B cell (primary cell): ENCODE data around the gene PTH2R. TPM values are rescaled to one million over a fixed set of nuclear protein-coding genes. Genes with fewer than 3 reads are reported as not detected.
"Not testable (repeated sequence)": the region's sequence is repeated elsewhere in the genome, so short reads cannot be mapped to it uniquely, and the experiment has no call there.

ENCODE experiments used
- ATAC-seq: fragments of 200-7000 bp; cut with Tn5 transposase; one replicate; pipeline ENCODE4 v1.10.0; 2021; ENCODE audit warnings: low read depth, mild to moderate bottlenecking, moderate number of reproducible peaks, moderate library complexity
- CTCF ChIA-PET: fragments of 350-600 bp; sonication (Branson Sonifier 250); formaldehyde crosslinking; loops from one replicate; lab custom pipeline; 2021; ENCODE audit warnings: antibody characterized with exemption, inconsistent platforms; lab: Charles Lee
- POLR2A ChIA-PET: fragments of 350-600 bp; sonication (Branson Sonifier 250); formaldehyde crosslinking; loops from one replicate; lab custom pipeline; 2021; ENCODE audit warnings: antibody characterized with exemption; lab: Charles Lee
- DNase-seq: peaks from one replicate; pipeline ENCODE4 v3.0.0; 2013
- H2AFZ ChIP-seq: 2 replicates; pipeline ENCODE4 v1.6.1; 2012; ENCODE audit warnings: mild to moderate bottlenecking, low read depth, low read length; ENCODE audit not compliant: insufficient read depth, poor library complexity, severe bottlenecking
- H3K27ac ChIP-seq, 2 donors: 1 replicate in 1 of 2; 2 replicates in 1 of 2; pipeline ENCODE4 v1.5.1; 2012 to 2013; ENCODE audit warnings: low read length in 2 of 2, mild to moderate bottlenecking in 2 of 2, moderate library complexity in 1 of 2
- H3K27me3 ChIP-seq, 4 experiments: fragments of 200-600 bp in 1 of 4; sonication (generic) in 1 of 4; replicated peaks in 1 of 4; 1 replicate in 2 of 4; 2 replicates in 2 of 4; pipeline versions ENCODE4 v1.6.1 to v1.7.0; 2013 to 2016; ENCODE audit warnings: low read length in 3 of 4, mild to moderate bottlenecking in 2 of 4, mixed read lengths in 1 of 4, moderate library complexity in 1 of 4; ENCODE audit not compliant: insufficient read depth in 4 of 4, control insufficient read depth in 3 of 4; ENCODE audit errors: control extremely low read depth in 1 of 4
- H3K36me3 ChIP-seq, 2 experiments: replicated peaks in 1 of 2; 1 replicate in 1 of 2; 2 replicates in 1 of 2; pipeline versions ENCODE4 v1.6.1 to v1.7.1; 2013; ENCODE audit warnings: low read length in 1 of 2; ENCODE audit not compliant: insufficient read depth in 2 of 2, control insufficient read depth in 1 of 2; ENCODE audit errors: control extremely low read depth in 1 of 2, extremely low read depth in 1 of 2
- H3K4me1 ChIP-seq, 2 donors: fragments of 200-600 bp in 1 of 2; sonication (generic) in 1 of 2; 1 replicate in 1 of 2; 2 replicates in 1 of 2; pipeline versions ENCODE4 v1.5.1 to v1.6.1; 2013 to 2017; ENCODE audit warnings: low read length in 2 of 2; ENCODE audit not compliant: control insufficient read depth in 2 of 2, insufficient read depth in 2 of 2
- H3K4me2 ChIP-seq: replicated peaks from 2 replicates; pipeline ENCODE3; 2012; ENCODE audit warnings: mild to moderate bottlenecking, low read depth, low read length; ENCODE audit not compliant: poor library complexity, severe bottlenecking
- H3K4me3 ChIP-seq, 5 experiments: fragments of 200-600 bp in 1 of 5; sonication (generic) in 1 of 5; 1 replicate in 3 of 5; 2 replicates in 2 of 5; pipeline versions ENCODE4 v1.5.1 to v1.7.0; 2011 to 2016; ENCODE audit warnings: low read length in 4 of 5, mild to moderate bottlenecking in 4 of 5, low read depth in 2 of 5, control low read depth in 1 of 5, moderate library complexity in 1 of 5; ENCODE audit not compliant: insufficient read depth in 1 of 5; ENCODE audit errors: control extremely low read depth in 1 of 5, extremely low read depth in 1 of 5
- H3K79me2 ChIP-seq: fragments of 200-600 bp; sonication (generic); one replicate; pipeline ENCODE4 v1.6.0; 2016; ENCODE audit warnings: low read length; ENCODE audit not compliant: control insufficient read depth, insufficient read depth
- H3K9ac ChIP-seq: fragments of 200-600 bp; sonication (generic); 2 replicates; pipeline ENCODE4 v1.6.1; 2017; ENCODE audit warnings: mild to moderate bottlenecking, low read length, moderate library complexity
- H3K9me3 ChIP-seq, 3 donors: one replicate each; pipeline versions ENCODE4 v1.6.1 to v1.7.1; 2013; ENCODE audit warnings: low read length in 2 of 3; ENCODE audit not compliant: control insufficient read depth in 2 of 3, insufficient read depth in 1 of 3; ENCODE audit errors: control extremely low read depth in 1 of 3
- H4K20me1 ChIP-seq: 2 replicates; pipeline ENCODE4 v1.6.0; 2012; ENCODE audit warnings: mild to moderate bottlenecking, low read length; ENCODE audit not compliant: insufficient read depth, control insufficient read depth, poor library complexity, severe bottlenecking
- H3K27ac Mint-ChIP-seq: one replicate; pipeline ENCODE4 v1.8.0; 2021; ENCODE audit warnings: mixed read lengths
- H3K27me3 Mint-ChIP-seq: one replicate; pipeline ENCODE4 v1.8.0; 2021; ENCODE audit warnings: mixed read lengths
- H3K4me1 Mint-ChIP-seq: one replicate; pipeline ENCODE4 v1.8.0; 2021; ENCODE audit warnings: mixed read lengths
- H3K4me3 Mint-ChIP-seq: one replicate; pipeline ENCODE4 v1.8.0; 2021; ENCODE audit warnings: mixed read lengths
- H3K9me3 Mint-ChIP-seq: one replicate; pipeline ENCODE4 v1.8.0; 2022; ENCODE audit warnings: mixed read lengths; ENCODE audit not compliant: insufficient read depth
- CTCF ChIP-seq: fragments of 200-600 bp; IDR thresholded peaks from one replicate; pipeline ENCODE4 v1.8.0; 2022; ENCODE audit warnings: antibody characterized with exemption, mild to moderate bottlenecking
- EZH2 ChIP-seq: IDR thresholded peaks from 2 replicates; pipeline ENCODE4 v1.6.1; 2012; ENCODE audit warnings: borderline replicate concordance, low read depth, mild to moderate bottlenecking, moderate library complexity, low read length; ENCODE audit not compliant: insufficient read depth, poor library complexity, severe bottlenecking
- WGBS: methylation state at CpG from one replicate; pipeline ENCODE4 v1.1.5; 2013; ENCODE audit warnings: missing lambda C conversion rate; ENCODE audit not compliant: insufficient coverage; 5-methylcytosine and 5-hydroxymethylcytosine counted together
- intact Hi-C: fragments of 100-400 bp; cut with micrococcal nuclease; formaldehyde crosslinking; loops from one replicate; pipeline ENCODE4 v1.10.0; 2022
- polyA plus RNA-seq: library from polyadenylated mRNA; depleted of rRNA; stranded (reverse); fragments of >200 nt; gene quantifications from 2 replicates; pipeline ENCODE4 v1.2.3, GENCODE V29; 2012
- total RNA-seq, 2 donors: library from RNA; stranded (reverse); fragments of 120-200 nt in 1 of 2; gene quantifications; 1 replicate in 1 of 2; 2 replicates in 1 of 2; pipeline versions ENCODE4 v1.2.3 to v1.2.4, GENCODE V29; 2013 to 2022

The PTH2R gene
- total and polyA plus RNA-seq, 2 donors (not counting 1 experiment from before 2014, with no cell fraction given): 0.34 to 0.84 TPM

- intact Hi-C loops: no loop called here
- WGBS: 88% methylated on average over 7 of the region's 7 CpGs
- CTCF ChIA-PET: no interaction called here
- POLR2A ChIA-PET: no interaction called here
- Histone ChIP-seq H3K36me3 (no peaks in the 10 kb centered on the region), H3K9me3 (no peaks in the 10 kb centered on the region), H3K4me3 (no peak overlapping the region), H3K9ac (no peak overlapping the region), H3K27ac (no peak overlapping the region), H2AFZ (no peak overlapping the region), H3K27me3 (no peaks in the 10 kb centered on the region), H3K4me1 (no peaks in the 10 kb centered on the region), H3K4me2 (no peak overlapping the region), H4K20me1 (no peaks in the 10 kb centered on the region), H3K79me2 (no peaks in the 10 kb centered on the region)
- Mint-ChIP-seq H3K27ac (no peak overlapping the region), H3K4me3 (no peak overlapping the region), H3K4me1 (no peaks in the 10 kb centered on the region), H3K27me3 (no peaks in the 10 kb centered on the region), H3K9me3 (no peaks in the 10 kb centered on the region)
- no peak for TF ChIP-seq EZH2
- TF ChIP-seq CTCF: no peak
- DNase-seq (no peak), ATAC-seq (no peak)
These were observed 94.6 kb downstream of the PTH2R start for GRCh38 chr2:208501206-208501605.

DNA sequence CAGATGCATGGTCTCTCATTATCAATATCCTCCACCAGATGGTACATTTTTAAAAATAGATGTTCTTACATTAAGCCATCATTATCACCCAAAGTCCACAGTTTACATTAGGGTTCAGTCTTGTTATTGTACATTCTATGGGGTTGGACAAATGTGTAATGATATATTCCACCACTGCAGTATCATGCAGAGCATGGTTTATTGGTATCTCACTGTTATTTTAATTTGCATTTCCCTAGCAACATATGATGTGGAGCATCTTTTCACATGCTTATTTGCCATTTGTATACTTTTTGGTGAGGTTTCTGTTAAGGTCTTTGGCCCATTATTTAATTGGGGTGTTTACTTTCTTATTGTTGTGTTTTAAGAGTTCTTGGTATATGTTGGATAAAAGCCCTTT lies 95.7 kb downstream of the PTH2R start:
- Histone ChIP-seq H3K4me1 (no peaks in the 10 kb centered on the region), H3K4me3 (no peak overlapping the region), H3K27me3 (no peaks in the 10 kb centered on the region), H3K79me2 (no peaks in the 10 kb centered on the region), H3K9ac (no peak overlapping the region), H4K20me1 (no peaks in the 10 kb centered on the region), H3K4me2 (no peak overlapping the region), H3K27ac (no peak overlapping the region), H3K36me3 (no peaks in the 10 kb centered on the region), H2AFZ (no peak overlapping the region), H3K9me3 (no peaks in the 10 kb centered on the region)
- no peak overlapping the region for H3K27ac Mint-ChIP-seq
- TF ChIP-seq CTCF (no peak), EZH2 (no peak)
- H3K9me3 Mint-ChIP-seq: no peaks in the 10 kb centered on the region
- H3K4me1 Mint-ChIP-seq: no peaks in the 10 kb centered on the region
- POLR2A ChIA-PET: no interaction called here
- no peak for DNase-seq
- CTCF ChIA-PET: no interaction called here
- intact Hi-C loops: no loop called here
- no peaks in the 10 kb centered on the region for H3K27me3 Mint-ChIP-seq
- no peak overlapping the region for H3K4me3 Mint-ChIP-seq
- ATAC-seq: no peak

- H3K4me3 ChIP-seq, ATAC-seq, H3K27me3 Mint-ChIP-seq, H4K20me1 ChIP-seq, H3K27ac Mint-ChIP-seq, intact Hi-C loops, H3K79me2 ChIP-seq, POLR2A ChIA-PET, CTCF ChIA-PET, H3K9me3 ChIP-seq, H3K4me1 ChIP-seq, H3K27me3 ChIP-seq, H3K36me3 ChIP-seq, H3K27ac ChIP-seq, H3K4me3 Mint-ChIP-seq, H3K4me1 Mint-ChIP-seq, H3K4me2 ChIP-seq, H3K9me3 Mint-ChIP-seq, DNase-seq, H2AFZ ChIP-seq, H3K9ac ChIP-seq: not testable (repeated sequence)
- WGBS: 20% methylated on average over 1 of the region's 3 CpGs
These were observed 98.8 kb downstream of the PTH2R start for GRCh38 chr2:208505365-208505764.
